ENCODE data around the gene GHDC. TPM values are rescaled to one million over a fixed set of nuclear protein-coding genes. Genes with fewer than 3 reads are reported as not detected.
"Not testable (repeated sequence)": the region's sequence is repeated elsewhere in the genome, so short reads cannot be mapped to it uniquely, and the experiment has no call there.

The GHDC gene
- polyA plus RNA-seq, 12 donors = 8.1 to 14.6 (median 10.0) TPM; not detected in 1

DNA sequence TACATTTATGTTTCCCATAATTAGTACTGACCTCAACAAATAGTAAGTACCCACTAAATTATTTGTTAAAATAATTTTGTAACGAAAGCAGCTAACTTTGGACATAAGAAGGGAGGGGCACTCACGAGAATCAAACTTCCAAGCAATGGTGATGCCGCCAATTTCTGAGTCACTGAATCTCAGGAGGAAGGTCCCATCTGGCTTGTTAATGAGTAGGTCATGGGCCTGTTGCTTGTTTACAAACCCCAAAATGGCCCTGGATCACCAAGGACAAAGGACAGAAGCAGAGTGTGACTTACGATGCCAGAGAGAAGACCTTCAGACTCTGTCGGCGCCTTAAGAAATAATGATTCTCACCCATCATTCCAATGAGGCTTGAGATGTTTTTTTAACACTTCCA is 15.8 kb upstream of the GHDC start:
- DNase-seq = no peak

DNA sequence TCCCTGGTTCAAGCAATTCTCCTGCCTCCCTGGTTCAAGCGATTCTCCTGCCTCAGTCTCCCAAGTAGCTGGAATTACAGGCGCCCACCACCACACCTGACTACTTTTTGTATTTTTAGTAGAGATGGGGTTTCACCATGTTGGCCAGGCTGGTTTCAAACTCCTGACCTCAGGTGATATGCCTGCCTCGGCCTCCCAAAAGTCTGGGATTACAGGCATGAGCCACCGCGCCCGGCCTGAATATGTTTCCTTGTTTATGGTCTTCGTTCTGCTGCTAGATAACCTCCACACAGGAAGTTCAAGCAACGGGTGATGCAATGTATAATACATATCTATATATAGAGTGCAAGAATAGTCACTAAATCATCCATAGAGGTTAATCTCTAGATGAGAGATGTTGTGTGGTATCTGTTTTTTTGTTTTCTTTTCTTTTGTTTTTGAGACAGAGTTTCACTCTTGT is 11.9 kb upstream of the GHDC start:
- DNase-seq = not testable (repeated sequence)

DNA sequence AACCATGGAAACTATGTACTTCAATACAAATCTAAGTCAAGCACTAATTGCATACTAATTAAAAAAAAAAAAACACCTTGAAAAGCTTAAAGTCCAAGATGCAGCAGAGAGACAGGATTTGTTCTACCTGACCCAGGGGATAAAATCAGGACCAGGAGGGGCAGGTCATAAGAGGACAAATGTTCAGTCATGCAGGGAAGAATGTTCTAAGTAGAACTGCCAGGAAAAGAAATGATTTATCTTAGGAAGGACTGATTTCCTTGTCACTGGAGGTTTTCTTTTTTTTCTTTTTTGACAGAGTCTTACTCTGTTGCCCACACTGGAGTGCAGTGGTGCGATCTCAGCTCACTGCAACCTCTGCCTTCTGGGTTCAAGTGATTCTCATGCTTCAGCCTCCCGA is 9.1 kb upstream of the GHDC start:
- no peak for DNase-seq

DNA sequence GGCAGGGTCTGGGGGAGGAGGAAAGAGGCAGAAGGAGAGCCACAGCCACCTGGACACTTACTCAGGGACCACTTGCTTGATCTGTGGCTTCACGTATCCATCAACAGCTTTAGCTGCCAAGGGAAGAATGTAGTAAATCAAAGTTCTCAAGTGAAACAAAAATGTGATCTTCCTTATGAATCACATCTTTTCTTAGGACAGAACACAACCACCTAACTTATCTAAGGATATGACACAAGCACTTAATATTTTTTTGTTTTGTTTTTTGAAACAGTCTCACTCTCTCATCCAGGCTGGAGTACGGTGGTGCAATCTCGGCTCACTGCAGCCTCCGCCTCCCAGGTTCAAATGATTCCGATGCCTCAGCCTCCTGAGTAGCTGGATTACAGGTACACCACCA is 8.4 kb upstream of the GHDC start:
- DNase-seq = no peak

DNA sequence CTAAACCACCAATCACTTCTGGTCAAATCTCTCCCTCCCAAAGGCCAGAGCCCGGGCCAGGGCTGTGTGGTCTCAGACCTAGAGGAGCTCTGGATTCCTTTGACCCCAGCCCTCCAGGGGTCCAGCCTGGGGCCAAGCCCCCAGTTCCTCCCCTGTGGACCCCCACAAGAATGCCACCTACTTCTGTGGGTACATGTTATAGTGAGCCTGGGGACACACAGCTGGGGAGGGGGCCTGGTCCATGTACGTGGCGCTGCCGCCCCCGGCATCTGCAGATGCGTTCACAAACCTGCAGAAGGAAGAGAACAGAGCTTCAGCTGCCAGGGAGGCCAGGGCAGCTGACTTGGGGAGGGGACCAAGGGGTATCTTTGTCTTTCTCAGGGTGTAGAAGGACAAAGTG is 7.9 kb upstream of the GHDC start:
- DNase-seq = no peak

DNA sequence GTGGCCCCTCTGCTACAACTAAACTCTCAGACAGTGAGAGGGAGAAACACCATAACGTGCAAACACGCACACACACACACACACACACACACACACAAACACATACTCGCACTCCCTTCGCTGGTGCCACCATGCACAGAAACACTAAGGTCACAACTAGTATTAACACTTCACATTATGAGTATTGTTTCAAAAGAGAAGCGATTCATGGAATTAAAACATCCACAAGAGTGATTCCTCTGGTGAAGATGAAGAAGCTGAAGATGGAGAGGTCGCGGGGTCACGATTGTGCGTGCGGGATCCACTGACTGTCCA is 7.1 kb upstream of the GHDC start:
- no peak for DNase-seq

DNA sequence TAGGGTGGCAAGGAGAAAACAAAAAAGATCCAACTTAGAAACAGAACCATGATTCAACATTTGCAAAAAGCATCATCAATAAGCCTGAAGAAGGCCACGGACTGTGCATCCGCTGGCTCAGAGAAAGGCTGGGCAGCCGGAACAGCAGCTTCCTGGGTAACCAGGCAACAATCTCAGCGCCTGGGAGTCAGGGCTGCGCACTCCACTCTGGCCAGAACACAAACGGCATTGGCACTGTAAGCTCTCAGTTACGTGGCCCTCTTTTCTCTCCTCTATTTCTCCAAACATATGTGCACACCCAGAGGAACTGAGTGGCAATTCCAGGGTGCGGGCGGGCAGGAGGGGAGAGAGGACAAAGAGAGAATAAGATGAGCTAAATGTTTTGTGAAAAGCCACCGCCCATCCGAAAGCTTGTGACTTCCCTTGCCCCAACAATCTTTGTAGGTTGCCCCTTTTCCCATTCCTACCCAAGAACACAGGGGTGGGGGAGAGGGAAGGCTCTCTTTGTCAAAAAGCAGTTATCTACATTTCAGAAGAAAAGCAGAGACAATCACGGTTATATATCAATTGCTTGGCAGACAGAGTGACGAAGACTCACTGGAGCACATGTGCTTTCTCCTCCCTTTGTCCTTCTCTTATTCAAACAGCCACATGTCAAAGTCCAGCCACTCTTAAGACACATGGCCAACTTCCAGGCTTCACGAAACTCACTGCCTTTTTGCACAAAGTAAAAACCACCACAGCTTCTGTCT is 6.6 kb upstream of the GHDC start:
- DNase-seq = no peak

DNA sequence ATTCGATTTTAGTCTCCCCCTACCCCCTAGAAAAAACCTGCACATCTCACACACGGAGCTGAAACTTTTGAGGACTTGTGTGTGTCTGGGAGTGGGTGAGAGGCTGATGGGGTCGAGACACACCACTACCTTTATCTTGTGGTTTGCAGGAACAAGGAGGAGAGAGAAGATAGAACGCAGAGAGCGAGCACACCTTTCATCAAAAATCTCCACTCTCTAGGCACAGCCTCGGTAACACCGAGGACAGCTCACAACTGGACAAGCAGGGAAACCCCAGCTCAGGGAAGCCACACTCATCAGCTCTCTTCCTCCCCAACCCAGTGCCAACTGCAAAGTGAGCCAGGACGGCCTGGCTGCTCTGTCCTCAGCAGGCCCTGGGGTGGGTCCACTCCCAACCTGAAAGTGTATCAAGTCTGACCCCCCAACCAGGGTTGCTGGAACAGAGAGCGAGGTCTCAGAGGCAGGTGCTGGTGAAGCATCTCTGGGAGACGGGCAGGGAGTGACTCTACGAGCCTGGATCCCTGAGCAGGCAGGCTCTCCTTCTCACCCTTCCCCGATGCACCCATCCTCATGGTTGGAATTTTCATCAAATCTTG is 5.2 kb upstream of the GHDC start:
- no peak for DNase-seq

DNA sequence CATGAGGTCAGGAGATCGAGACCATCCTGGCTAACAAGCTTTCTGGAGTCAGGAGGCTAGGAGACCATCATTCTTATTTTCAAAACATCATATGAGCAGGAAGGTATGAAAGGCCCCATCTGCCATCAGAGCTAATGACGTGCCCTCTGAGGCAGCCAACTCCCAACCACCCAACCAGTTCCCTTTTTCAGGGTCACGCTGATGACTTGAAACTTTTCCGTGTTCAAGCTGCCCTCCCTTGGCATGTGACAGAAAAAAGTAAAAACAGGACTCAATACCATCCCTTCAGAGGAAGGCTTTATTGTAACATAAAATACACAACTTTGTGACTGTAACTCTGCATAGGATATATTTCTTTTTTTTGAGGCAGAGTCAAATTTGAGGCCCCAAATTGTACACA is 4.6 kb upstream of the GHDC start:
- DNase-seq = peak; percentile 18

DNA sequence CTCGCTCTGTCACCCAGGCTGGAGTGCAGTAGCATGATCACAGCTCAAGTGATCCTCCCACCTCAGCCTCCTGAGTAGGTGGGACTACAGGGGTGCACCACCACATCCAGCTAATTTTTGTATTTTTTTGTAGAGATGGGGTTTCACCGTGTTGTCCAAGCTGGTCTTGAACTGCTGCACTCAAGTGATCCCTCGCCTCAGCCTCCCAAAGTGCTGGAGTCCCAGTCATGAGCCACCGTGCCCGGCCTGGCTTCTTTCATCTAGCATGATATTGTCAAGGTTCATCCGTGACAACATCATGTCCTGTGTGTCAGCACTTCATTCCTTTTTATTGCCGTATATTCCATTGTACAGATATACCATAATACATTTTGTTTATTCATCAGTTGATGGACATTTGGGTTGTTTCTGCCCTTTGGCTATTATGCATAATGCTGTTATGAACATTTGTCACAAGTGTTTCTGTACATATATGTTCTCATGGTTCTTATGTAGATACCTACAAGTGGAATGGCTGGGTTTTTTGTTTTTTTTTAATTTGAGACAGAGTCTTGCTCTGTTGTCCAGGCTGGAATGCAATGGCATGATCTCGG is 3.4 kb upstream of the GHDC start:
- DNase-seq = no peak

DNA sequence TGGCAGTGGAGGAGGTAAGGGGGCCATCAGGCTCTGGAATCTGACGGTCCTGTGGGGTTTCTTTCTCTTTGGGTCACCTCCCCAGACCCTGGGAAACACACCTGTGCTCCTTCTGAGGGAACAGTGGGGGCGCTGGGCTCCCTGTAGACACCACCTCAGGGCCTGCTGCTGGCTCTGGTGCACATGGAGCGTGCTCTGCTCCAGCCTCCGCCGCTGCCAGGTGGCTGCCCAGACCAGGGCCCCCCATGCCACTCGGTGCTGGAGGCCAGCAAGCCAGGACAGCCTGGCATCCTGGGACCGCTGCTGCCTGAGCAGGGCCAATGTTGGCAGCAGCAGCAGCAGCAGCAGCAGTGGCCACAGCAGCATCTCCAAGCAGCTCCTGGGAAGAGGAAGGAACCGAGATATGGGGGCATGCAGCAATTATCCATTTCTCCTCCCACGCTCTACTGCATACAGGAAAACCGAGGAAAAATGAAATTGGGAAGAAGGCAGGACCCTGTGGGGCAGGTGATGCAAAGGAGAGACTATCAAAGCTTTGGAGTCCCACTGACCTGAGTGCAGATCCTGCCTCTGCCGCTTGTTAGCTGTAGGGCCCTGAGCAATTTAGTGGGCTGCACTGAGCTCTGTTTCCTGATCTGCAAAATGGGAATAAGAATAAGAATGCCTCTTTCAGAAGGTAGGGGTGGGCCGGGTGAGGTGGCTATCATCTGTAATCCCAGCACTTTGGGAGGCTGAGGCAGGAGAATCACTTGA is 902 bp downstream of the GHDC start:
- DNase-seq = no peak

DNA sequence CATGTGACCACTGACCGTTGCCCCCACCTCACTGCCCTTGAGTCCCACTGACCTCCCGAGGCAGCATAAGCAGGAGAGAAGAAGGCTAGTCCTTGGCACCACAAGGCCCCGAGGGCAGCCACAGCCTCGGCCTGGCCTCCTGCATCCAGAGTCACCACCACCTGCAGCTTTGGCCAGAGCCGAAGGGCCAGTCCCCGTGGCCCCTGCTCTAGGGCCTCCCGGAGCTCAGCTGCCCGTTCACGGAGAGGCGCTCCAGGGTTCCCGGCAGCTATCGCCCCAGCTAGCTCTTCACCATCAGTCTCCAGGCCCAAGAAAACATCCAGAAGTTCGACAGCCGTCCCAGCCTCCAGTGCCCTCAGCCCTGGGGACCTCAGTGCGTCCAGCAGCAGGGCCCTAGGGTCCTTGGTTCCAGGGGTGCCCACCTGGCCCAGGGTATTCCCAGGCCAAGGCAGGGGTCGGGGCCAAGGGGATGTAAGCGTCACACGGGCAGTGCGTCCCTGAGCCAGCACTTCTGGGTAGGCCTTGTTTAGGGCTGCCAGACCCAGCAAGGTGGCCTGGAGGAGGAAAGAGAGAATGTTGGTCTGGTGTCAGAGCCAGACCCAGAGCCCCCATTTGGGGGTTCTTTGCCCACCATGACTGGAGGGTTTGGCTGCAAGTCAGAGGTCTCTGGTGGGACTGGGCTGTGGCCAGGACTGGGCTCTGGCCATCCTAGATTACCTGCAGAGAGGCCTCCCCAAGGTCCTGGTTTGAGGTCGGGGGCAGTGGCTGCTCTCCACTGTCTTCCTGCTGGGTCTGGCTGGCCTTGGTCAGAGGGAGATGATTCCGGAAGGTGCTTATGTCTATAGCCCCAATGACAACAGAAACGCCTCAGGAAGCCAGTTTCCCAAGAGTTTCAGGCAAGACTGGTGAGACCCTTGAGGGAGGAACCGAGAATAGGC is 1.8 kb downstream of the GHDC start:
- no peak for DNase-seq

DNA sequence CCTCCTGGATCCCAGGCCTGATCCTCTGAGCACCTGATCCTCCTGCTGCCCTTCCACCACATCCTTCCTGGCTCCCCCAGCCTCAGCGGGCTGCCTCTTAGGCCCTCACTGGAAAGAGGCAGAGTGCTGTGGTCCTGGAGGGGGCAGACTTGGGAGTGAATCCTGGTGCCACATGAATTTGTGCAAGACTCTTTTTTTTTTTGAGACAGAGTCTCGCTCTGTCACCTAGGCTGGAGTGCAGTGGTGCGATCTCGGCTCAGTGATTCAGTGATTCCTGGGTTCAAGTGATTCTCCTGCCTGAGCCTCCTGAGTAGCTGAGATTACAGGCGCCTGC is 3.1 kb downstream of the GHDC start:
- no peak for DNase-seq

DNA sequence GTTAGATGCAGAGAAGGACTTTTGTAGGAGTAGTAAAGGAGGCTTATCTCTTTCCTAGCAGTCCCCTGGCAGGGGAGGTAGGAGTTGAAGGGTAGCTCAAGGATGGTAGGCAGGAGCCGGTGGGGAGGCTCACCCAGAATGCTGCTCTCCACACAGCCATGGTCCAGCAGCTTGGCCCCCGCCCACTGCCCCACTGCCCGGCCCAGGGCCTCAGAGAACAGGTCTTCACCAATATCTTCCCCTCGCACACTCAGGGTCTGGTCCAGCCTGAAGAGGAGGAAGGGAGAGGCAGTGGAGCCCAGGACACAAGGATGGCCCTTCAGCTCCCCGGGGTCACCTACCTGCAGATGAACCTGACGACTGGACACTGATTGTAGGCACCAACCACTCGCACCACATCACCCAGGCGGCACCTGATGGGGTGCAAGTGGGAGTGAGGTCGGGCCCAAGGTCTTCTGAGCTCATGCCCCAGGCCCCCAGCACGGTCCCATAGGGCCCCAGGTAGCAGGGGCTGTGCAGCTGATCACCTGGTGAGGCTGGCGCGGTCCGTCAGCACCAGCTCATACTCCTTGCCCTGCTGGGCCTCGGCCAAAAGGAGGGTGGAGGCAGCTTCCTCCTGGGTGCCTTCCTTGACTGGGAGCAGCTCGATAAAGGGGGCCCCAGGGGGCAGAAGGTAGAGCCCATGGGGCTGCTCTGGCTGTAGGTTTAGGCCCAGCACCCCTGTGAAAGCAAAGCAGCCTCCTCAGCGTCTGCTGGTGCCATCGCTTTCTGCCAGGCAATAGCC is 3.6 kb downstream of the GHDC start:
- DNase-seq = no peak

DNA sequence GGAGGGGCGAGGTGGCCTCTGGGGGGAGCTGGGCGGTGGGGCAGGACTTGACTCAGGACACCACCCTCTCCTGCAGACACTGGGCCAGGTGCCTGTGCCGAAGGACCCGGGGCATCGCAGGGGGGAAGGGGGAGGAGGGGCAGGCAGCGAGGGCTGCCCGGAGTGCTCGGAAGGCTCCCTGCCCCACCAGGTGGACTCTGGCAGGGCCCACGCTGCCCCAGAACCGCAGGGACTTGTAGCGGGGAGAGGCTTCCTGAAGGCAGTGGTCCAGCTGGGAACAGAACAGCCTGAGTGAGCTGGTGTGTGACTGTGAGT is 4.7 kb downstream of the GHDC start:
- no peak for DNase-seq

DNA sequence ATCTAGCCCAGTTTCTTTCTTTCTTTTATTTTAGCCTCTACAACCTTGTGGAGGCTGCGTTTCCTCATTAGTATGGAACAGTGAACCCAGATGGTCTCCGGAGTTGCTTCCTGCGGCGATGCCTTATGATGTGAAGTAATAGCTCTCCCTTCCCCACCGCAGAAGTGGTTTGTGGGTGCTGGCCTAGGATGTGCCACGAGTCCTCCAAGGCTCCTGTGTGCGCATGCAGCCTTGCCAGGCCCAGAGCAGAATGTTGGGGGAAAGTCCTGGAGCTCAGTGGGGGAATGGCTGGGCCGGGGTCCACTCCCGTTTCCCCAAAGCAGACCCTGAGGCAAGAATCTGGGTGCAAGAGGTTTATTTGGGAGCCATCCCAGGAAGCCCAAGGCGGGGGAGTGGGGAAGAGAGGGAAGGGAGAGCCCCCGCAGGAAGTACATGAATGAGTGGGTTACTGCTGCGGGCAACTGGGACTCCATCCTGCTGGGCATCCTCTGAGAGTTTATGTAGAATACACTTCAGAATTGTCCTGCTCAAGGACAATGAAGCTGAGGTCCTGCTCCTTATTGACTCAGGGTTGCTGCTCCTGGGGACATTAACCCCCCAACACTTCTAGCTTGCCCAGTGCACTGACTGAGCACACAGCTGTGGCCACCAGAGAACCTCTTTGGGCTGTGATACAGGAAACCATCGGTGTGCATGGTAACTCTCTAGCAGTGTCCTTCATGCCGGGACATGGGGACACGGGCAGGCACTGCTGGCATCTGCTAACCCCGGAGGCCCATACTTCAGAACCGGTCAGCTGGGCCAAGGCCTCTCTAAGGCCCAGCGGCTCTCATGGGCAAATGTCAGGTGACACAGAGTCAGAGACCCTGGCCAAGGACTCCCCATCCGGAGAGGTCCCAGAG is 5.3 kb downstream of the GHDC start:
- no peak for DNase-seq

DNA sequence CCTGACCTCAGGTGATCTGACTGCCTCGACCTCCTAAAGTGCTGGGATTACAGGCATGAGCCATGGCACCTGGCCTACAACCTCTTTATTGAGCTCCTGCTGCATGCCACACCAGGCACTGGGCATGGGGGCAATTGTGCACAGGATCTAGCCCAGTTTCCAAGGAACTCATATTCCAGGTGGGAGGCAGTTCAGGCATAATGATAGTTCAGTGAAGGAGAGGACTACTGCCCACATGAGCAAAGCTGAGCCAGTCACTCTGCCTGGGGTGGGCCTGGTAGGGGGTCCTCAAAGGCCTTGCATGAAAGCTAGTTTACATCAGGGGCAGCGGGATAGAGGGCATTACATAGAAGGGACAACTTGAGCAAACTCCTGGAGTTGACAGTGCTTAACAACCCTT is 6.5 kb downstream of the GHDC start:
- DNase-seq = no peak

DNA sequence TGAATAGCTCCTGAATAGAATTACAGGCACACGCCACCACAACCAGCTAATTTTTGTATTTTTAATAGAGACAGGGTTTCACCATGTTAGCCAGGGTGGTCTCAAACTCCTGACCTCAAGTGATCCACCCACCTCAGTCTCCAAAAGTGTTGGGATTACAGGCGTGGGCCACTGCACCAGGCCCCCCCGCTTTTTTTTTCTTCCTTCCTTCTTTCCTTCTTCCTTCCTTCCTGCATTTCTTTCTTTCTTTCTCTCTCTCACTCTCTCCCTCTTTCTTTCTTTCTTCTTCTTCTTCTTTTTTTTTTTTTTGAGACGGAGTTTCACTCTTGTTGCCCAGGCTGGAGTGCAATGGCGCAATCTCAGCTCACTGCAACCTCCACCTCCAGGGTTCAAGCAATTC is 8.1 kb downstream of the GHDC start:
- not testable (repeated sequence) for DNase-seq

DNA sequence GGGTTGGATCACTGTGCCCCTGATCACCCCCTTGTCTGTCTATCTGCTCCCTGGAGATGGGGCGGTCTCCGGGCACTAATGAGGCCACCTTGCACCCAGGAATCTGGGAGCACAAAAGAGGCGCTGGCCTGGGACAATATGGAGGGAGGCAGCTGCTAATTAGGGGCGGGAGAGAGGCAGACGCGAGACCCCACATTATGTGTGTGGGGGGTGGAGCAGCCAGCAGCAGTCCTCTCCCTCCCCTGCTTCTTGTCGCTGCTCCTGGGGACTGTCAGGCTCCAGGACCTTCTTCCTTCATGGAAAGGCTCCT is 8.7 kb downstream of the GHDC start:
- no peak for DNase-seq

All from muscle of arm (tissue), 12 donors.